Measurements from ENCODE around the gene CNGB1. TPM values are rescaled to one million over a fixed set of nuclear protein-coding genes. Genes with fewer than 3 reads are reported as not detected.

The CNGB1 gene
- polyA plus RNA-seq, 1 of the 3 experiments (the other 2 are of a cell fraction), result 0.05 TPM

GRCh38 chr16:57894390-57895080 lies 76.4 kb downstream of the CNGB1 start:
- POLR2A ChIA-PET, result no interaction called here
- Histone ChIP-seq H3K79me2 (ENCODE audit: insufficient read depth) (no peaks in the 10 kb centered on the region), H3K27ac (ENCODE audit: low read depth in 2 of 2, low read length in 1 of 2) (no peak overlapping the region), H3K27me3 (ENCODE audit: insufficient read depth) (no peaks in the 10 kb centered on the region), H3K36me3 (replicated peaks in 1 of 2; ENCODE audit: control insufficient read depth in 1 of 2, insufficient read depth in 2 of 2, low read length in 1 of 2) (no peaks in the 10 kb centered on the region), H3K4me3 (ENCODE audit: low read depth in 2 of 2, low read length in 1 of 2) (no peak overlapping the region), H2AFZ (ENCODE audit: low read depth) (no peak overlapping the region; the same call in 1 of the 2 replicates), H3K9ac (no peak overlapping the region), H3K4me2 (no peak overlapping the region), H3K9me3 (no peaks in the 10 kb centered on the region), H3K4me1 (ENCODE audit: control insufficient read depth in 1 of 2, insufficient read depth in 2 of 2, low read depth in 1 of 2, low read length in 1 of 2) (peaks cover 6 to 8% of the 10 kb centered on the region in 2 experiments; a peak in 2 of 4 replicates), H3K9me2 (no peaks in the 10 kb centered on the region), H4K20me1 (ENCODE audit: insufficient read depth) (no peaks in the 10 kb centered on the region), H3F3A (replicated peaks; ENCODE audit: insufficient read depth) (no peaks in the 10 kb centered on the region)
- TF ChIP-seq TAF1 (IDR thresholded peaks at IDR 0.05; ENCODE audit: borderline replicate concordance, low read depth, low read length), result no peak
- TF ChIP-seq FOXM1 (IDR thresholded peaks at IDR 0.05; ENCODE audit: low read depth), result no peak
- TF ChIP-seq EP300 (IDR thresholded peaks at IDR 0.05; ENCODE audit: borderline replicate concordance in 1 of 2, low read depth in 1 of 2, low read length in 1 of 2), result no peak
- TF ChIP-seq RXRA (IDR thresholded peaks at IDR 0.05; ENCODE audit: borderline replicate concordance, low read depth), result no peak
- TF ChIP-seq EZH2phosphoT487 (IDR thresholded peaks at IDR 0.05; ENCODE audit: borderline replicate concordance, low read depth), result no peak
- TF ChIP-seq, protein P1, sequence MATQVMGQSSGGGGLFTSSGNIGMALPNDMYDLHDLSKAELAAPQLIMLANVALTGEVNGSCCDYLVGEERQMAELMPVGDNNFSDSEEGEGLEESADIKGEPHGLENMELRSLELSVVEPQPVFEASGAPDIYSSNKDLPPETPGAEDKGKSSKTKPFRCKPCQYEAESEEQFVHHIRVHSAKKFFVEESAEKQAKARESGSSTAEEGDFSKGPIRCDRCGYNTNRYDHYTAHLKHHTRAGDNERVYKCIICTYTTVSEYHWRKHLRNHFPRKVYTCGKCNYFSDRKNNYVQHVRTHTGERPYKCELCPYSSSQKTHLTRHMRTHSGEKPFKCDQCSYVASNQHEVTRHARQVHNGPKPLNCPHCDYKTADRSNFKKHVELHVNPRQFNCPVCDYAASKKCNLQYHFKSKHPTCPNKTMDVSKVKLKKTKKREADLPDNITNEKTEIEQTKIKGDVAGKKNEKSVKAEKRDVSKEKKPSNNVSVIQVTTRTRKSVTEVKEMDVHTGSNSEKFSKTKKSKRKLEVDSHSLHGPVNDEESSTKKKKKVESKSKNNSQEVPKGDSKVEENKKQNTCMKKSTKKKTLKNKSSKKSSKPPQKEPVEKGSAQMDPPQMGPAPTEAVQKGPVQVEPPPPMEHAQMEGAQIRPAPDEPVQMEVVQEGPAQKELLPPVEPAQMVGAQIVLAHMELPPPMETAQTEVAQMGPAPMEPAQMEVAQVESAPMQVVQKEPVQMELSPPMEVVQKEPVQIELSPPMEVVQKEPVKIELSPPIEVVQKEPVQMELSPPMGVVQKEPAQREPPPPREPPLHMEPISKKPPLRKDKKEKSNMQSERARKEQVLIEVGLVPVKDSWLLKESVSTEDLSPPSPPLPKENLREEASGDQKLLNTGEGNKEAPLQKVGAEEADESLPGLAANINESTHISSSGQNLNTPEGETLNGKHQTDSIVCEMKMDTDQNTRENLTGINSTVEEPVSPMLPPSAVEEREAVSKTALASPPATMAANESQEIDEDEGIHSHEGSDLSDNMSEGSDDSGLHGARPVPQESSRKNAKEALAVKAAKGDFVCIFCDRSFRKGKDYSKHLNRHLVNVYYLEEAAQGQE (IDR thresholded peaks at IDR 0.05; ENCODE audit: low read depth, low read length), result no peak
- no peak for TF ChIP-seq NRF1 (IDR thresholded peaks at IDR 0.05; ENCODE audit: low read depth, low read length)
- TF ChIP-seq MXI1 (IDR thresholded peaks at IDR 0.05; ENCODE audit: low read depth, low read length), result no peak
- 69% methylated on average over 10 of the region's 10 CpGs for WGBS (ENCODE audit: low lambda C conversion rate)
- CTCF ChIA-PET, result no interaction called here
- DNase-seq, result no peak

DNA sequence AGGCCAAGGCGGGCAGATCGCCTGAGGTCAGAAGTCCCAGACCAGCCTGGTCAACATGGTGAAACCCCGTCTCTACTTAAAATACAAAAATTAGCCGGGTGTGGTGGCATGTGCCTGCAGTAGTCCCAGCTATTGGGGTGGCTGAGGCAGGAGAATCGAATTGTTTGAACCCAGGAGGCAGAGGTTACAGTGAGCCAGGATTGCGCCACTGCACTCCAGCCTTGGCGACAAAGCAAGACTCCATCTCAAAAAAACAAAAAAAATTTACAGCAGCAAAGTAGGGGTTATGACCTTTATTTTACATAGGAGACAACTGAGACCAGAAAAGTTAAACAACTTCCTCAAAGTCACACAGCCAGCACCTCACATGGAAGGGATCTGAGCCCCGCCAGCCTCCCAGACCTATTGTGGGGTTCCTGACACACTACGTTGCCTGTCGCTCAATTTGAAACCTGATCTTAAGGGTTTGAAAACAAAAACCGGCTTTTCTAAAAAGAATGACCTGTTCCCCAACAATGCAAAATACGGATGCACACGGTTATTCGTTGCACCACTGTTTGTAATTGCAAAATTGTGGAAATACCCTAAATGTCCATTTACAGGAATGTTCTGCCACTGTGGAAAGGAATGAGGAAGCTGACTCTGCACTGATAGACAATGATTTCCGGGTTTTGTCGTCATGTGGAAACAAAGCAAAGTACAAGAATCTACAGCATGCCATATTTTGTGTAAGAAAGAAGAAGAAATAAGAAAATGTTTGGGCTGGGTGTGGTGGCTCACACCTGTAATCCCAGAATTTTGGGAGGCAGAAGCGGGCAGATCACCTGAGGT lies 77.2 kb downstream of the CNGB1 start:
- WGBS (ENCODE audit: low lambda C conversion rate), result 61% methylated on average over 17 of the region's 17 CpGs
- Histone ChIP-seq H3K79me2 (ENCODE audit: insufficient read depth) (no peaks in the 10 kb centered on the region), H3K36me3 (replicated peaks in 1 of 2; ENCODE audit: control insufficient read depth in 1 of 2, insufficient read depth in 2 of 2, low read length in 1 of 2) (no peaks in the 10 kb centered on the region), H3F3A (replicated peaks; ENCODE audit: insufficient read depth) (no peaks in the 10 kb centered on the region), H2AFZ (ENCODE audit: low read depth) (no peak overlapping the region; the same call in 1 of the 2 replicates), H3K4me3 (ENCODE audit: low read depth in 2 of 2, low read length in 1 of 2) (no peak overlapping the region), H4K20me1 (ENCODE audit: insufficient read depth) (no peaks in the 10 kb centered on the region), H3K9me2 (no peaks in the 10 kb centered on the region), H3K9ac (no peak overlapping the region), H3K27ac (ENCODE audit: low read depth in 2 of 2, low read length in 1 of 2) (no peak overlapping the region), H3K27me3 (ENCODE audit: insufficient read depth) (no peaks in the 10 kb centered on the region), H3K9me3 (no peaks in the 10 kb centered on the region), H3K4me1 (ENCODE audit: control insufficient read depth in 1 of 2, insufficient read depth in 2 of 2, low read depth in 1 of 2, low read length in 1 of 2) (peaks cover 6 to 8% of the 10 kb centered on the region in 2 experiments; a peak in 2 of 4 replicates), H3K4me2 (no peak overlapping the region)
- ChIA-PET POLR2A (no interaction called here), CTCF (interaction anchor here (0.9 to 1.0 kb wide), 2 partner anchors 111 to 203 kb away, joined by 3 read pairs; no protein-coding TSS in a partner anchor)
- no peak for DNase-seq
- TF ChIP-seq ELF1 (IDR thresholded peaks at IDR 0.05) (peak; percentile 58; the same call in 1 of the 2 replicates), RCOR1 (IDR thresholded peaks at IDR 0.05; ENCODE audit: low read length) (no peak)

All from SK-N-SH (cell line).